Ectodermal cell (in vitro differentiated cells): ENCODE results near the gene IL1RAP.

ENCODE experiments used
- H3K27ac ChIP-seq: 2 replicates; pipeline ENCODE4 v1.7.0; 2013; ENCODE audit warnings: mild to moderate bottlenecking, low read depth, low read length; ENCODE audit not compliant: insufficient read depth, poor library complexity, severe bottlenecking
- H3K27me3 ChIP-seq: 2 replicates; pipeline ENCODE4 v1.7.0; 2013; ENCODE audit warnings: mild to moderate bottlenecking, low read length; ENCODE audit not compliant: insufficient read depth, control insufficient read depth, poor library complexity, severe bottlenecking
- H3K36me3 ChIP-seq: one replicate; pipeline ENCODE4 v1.7.0; 2013; ENCODE audit warnings: low read length; ENCODE audit not compliant: control insufficient read depth, insufficient read depth
- H3K4me1 ChIP-seq: one replicate; pipeline ENCODE4 v1.7.0; 2013; ENCODE audit warnings: low read length; ENCODE audit not compliant: control insufficient read depth, insufficient read depth
- H3K4me3 ChIP-seq: 2 replicates; pipeline ENCODE4 v1.7.0; 2013; ENCODE audit warnings: low read depth, low read length, control low read depth; ENCODE audit not compliant: insufficient read depth
- H3K9me3 ChIP-seq: 2 replicates; pipeline ENCODE4 v1.7.0; 2013; ENCODE audit warnings: mild to moderate bottlenecking, low read length, moderate library complexity; ENCODE audit not compliant: control insufficient read depth
- WGBS, 2 experiments: methylation state at CpG; one replicate each; pipeline ENCODE4 v1.1.7; 2013; ENCODE audit warnings: missing lambda C conversion rate in 2 of 2; 5-methylcytosine and 5-hydroxymethylcytosine counted together

The IL1RAP gene

DNA sequence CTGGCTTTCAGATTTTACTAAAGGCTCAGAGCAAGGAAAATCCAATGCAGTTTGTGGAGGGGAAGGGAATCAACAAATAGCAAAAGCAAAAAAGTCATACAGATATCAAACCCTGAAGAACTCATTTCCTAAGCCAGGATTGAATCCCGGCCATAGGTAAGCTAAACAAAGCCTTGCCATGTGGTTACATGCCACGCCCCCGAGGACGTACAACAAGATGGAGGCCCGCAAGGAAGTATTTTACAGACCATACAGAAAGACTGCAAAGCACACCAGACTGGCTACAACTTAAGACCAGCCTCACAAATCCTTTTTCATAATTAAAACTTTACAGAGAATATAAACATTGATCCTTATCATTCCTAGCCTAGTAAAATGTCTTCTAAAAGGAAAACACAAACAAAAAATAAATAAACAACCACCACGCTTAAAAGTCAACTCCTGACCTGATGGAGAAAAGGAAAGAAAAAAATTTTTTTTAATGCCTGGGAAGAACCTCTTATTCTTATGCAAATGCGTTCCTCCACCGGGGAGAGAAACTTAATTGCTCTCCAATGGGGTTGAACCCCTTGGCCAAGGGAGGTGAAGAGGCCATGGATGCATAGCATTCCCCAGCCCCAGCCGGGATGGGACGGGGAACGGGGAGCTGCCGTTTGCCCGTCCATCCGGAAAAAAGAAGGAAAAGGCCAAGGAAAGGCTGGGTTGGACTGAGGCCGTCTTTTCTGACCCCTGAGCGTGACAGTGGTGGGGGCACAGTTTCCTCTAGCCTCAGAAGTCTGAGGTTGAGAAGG is 39.3 kb downstream of the IL1RAP start:
- WGBS, 2 experiments = 74 to 78% methylated on average over 15 to 16 of the region's 16 CpGs
- H3K4me1 ChIP-seq = no peaks in the 10 kb centered on the region
- H3K27ac ChIP-seq = no peak overlapping the region
- H3K36me3 ChIP-seq = no peaks in the 10 kb centered on the region
- H3K9me3 ChIP-seq = no peaks in the 10 kb centered on the region
- H3K27me3 ChIP-seq = no peaks in the 10 kb centered on the region
- no peak overlapping the region for H3K4me3 ChIP-seq

DNA sequence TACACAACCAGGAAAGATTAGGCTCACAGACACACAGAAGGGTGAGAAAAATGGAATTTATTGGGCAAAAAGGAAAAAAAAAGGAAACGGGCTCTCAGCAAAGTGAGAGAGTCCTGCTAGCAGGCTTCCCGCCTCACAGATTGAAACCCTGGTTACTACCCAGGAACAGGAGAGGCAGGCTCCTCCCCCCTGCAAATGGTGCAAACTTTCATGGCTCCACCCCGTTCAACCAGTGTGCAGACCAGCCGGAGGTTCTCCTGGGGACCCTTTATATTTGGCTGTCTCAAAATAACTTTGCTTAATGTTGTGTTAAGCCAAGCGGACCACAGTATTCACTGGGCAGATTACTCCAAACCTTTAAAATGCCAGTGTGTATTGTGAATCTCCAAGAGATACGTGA is 40.3 kb downstream of the IL1RAP start:
- WGBS, 2 experiments = 92 to 97% methylated on average over 6 of the region's 6 CpGs
- Histone ChIP-seq H3K9me3 (no peaks in the 10 kb centered on the region), H3K27ac (no peak overlapping the region), H3K4me3 (no peak overlapping the region), H3K4me1 (no peaks in the 10 kb centered on the region), H3K36me3 (no peaks in the 10 kb centered on the region), H3K27me3 (no peaks in the 10 kb centered on the region)

DNA sequence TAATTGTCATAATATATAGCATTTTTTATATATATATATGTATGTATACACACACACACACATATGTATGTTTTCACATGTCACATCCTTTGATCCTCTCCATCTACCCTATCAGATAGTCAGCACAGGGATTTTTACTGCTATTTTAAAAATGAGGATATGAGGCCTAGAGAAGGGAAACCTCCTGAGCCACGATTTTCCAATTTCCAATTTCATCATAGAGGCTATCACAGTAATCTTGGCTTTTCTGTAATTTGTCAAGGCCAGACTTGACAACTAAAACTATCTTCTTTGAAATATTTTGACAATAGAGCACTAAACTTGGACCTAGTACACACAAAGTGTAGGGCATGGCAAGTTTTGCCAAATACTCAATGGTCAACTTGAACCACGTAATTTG is 42.5 kb downstream of the IL1RAP start:
- no peaks in the 10 kb centered on the region for H3K27me3 ChIP-seq
- 80 to 97% methylated on average over 1 to 2 of the region's 2 CpGs for WGBS, 2 experiments
- H3K4me3 ChIP-seq = no peak overlapping the region
- no peaks in the 10 kb centered on the region for H3K36me3 ChIP-seq
- no peak overlapping the region for H3K27ac ChIP-seq
- H3K4me1 ChIP-seq = no peaks in the 10 kb centered on the region
- H3K9me3 ChIP-seq = no peaks in the 10 kb centered on the region

DNA sequence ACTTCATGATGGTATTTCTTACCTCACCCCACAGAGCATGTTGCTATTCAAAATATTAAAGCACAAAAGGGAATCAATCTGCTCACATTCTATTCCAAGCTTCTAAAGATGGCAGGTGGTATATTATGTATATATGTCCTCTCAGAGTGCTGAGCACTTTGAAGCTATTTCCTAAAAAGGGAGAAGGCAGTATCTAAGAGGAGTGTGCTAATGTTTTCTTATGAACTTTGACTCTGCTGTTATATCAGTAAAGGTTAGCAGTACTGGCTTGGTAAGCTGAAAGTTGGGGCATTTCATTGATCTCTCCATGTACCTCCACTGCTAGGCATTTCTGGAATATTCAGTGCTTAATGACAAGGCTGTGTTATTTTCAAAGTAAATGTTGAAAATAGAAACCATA is 43.4 kb downstream of the IL1RAP start:
- H3K36me3 ChIP-seq = no peaks in the 10 kb centered on the region
- H3K4me3 ChIP-seq = no peak overlapping the region
- H3K27me3 ChIP-seq = no peaks in the 10 kb centered on the region
- H3K27ac ChIP-seq = no peak overlapping the region
- no peaks in the 10 kb centered on the region for H3K9me3 ChIP-seq
- H3K4me1 ChIP-seq = no peaks in the 10 kb centered on the region

DNA sequence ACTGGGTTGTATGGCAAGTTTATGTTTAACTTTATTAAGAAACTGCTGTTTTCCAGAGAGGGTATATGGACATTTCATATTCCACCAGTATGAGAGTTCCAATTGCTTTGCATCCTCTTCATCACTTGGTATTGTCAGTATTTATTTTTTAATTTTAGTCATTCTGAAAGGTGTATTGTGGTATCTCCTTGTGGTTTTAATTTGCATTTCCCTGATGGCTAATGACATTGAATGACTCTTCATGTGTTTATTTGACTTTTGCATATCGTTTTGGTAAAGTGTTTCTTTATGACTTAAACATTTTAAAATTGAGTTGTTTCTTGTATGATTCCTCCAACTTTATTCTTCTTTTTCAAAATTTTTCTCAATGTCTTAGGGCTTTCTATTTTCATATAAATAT is 44.4 kb downstream of the IL1RAP start:
- H3K4me1 ChIP-seq = no peaks in the 10 kb centered on the region
- no peak overlapping the region for H3K4me3 ChIP-seq
- H3K27me3 ChIP-seq = no peaks in the 10 kb centered on the region
- H3K36me3 ChIP-seq = no peaks in the 10 kb centered on the region
- no peak overlapping the region for H3K27ac ChIP-seq
- no peaks in the 10 kb centered on the region for H3K9me3 ChIP-seq
- WGBS, 2 experiments = 80 to 83% methylated on average over 1 of the region's 1 CpG

DNA sequence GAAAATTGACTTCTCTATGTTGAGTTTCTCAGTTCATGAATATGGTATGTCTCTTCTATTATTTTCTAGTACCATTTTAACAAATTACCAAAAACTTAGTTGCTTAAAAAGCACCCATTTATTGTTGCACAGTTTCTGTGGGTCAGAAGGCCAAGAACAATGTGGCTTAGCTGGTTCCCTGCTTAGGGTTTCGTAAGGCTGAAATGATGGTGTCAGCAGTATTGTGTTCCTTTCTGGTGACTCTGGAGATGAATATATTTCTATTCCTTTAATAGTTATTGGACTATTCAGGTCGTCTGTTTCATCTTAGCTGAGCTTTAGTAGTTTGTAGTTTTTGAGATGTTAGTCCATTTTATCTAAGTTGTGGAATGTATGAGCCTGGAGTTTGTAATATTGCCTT is 44.9 kb downstream of the IL1RAP start:
- Histone ChIP-seq H3K4me3 (no peak overlapping the region), H3K27ac (no peak overlapping the region), H3K4me1 (no peaks in the 10 kb centered on the region), H3K27me3 (no peaks in the 10 kb centered on the region), H3K9me3 (no peaks in the 10 kb centered on the region), H3K36me3 (no peaks in the 10 kb centered on the region)
- WGBS, 2 experiments = 72 to 90% methylated on average over 1 to 2 of the region's 2 CpGs

DNA sequence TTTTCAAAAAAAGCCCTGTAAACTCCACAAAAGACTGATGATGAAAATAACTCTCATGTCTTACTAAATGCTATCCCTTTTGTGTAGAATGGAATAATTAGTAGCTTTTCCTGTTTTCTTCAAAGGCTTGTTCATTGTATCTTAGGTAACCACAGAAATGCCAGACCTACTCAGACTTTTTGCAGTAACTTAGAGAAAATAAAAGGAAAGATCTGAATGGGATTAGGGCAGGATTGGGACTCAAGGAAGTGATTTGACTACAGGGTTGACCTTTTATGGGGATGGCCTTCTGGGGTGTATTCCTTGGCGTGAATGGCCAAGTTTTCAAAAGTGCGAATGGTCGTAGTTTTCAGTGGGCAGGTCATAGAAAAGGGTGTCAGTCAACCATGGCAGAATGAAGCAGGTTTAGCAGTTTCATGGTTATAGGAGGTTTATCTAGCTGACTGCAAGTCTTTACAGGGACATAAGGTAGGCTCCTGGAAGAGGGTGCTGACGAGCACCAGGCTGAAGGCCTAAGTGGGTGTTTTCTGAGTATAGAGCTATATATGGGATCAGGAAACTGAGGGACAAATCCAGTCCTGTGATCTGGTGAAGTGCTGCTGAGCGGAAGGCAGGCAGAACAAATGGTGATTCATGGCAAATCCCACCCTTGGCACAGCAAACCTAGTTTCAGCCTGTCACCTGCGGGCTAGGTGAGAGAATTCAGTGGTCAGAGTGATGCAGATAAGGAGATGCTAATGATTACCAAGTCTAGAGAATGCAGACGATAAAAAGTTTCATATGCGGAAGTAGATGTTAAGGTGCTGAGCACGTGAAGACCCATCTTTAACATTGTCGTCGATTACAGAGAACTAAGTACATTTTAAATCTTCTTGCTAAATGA is 46.4 kb downstream of the IL1RAP start:
- H3K36me3 ChIP-seq = no peaks in the 10 kb centered on the region
- 97% methylated on average over 11 of the region's 11 CpGs for WGBS, 2 experiments
- no peaks in the 10 kb centered on the region for H3K27me3 ChIP-seq
- no peaks in the 10 kb centered on the region for H3K9me3 ChIP-seq
- no peak overlapping the region for H3K27ac ChIP-seq
- no peaks in the 10 kb centered on the region for H3K4me1 ChIP-seq
- H3K4me3 ChIP-seq = no peak overlapping the region

DNA sequence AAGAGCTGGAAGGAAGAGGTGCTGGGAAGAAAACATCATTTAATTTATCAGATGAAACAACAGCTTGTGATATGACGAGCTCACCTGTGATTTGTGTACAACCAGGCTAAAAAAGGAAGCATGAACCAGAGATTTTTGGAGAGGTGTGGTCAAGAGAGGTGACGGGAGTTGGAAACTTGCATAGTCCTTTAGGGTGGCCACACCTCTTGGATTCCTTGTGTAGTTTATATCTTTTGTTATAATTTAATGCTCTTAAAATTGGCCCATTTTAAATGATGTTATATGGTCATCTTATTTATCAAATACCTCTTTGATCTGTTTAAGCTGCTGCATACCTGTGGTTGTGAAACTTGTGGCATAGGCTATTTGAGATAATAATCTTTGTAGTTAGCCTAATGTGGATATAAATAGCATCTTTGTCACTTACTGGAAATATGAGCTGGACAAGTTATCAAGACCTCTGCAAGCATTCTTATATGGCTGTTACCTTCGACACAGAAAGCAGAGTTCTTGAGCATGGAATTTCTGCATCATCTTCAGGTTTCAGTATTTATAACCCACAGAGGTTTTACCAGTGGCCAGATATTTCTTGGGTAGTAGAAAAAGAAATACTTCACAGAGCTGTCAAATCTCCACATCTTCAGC is 49.1 kb downstream of the IL1RAP start:
- H3K4me3 ChIP-seq = no peak overlapping the region
- 87 to 90% methylated on average over 3 of the region's 3 CpGs for WGBS, 2 experiments
- H3K27ac ChIP-seq = no peak overlapping the region
- no peaks in the 10 kb centered on the region for H3K27me3 ChIP-seq
- no peaks in the 10 kb centered on the region for H3K4me1 ChIP-seq
- H3K36me3 ChIP-seq = no peaks in the 10 kb centered on the region
- H3K9me3 ChIP-seq = no peaks in the 10 kb centered on the region

DNA sequence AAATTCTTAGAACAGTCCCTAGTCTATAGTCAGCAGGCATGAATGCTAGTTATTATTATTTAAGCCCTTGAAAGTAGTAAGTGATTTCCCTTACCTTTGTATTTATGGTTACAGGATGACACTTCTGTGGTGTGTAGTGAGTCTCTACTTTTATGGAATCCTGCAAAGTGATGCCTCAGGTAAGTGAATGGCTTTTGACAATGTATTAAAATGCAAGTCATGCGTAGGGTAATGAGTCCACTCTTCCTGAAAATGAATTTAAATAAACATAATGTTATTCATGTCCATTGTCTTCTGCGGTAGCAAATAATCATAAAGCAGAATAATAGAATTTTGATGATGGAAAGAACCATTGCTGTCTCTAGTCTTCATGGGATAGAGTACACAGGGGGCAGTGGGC is 50.3 kb downstream of the IL1RAP start:
- Histone ChIP-seq H3K27me3 (no peaks in the 10 kb centered on the region), H3K9me3 (no peaks in the 10 kb centered on the region), H3K4me1 (no peaks in the 10 kb centered on the region), H3K4me3 (no peak overlapping the region), H3K36me3 (no peaks in the 10 kb centered on the region), H3K27ac (no peak overlapping the region)
- 80 to 100% methylated on average over 1 of the region's 2 CpGs for WGBS, 2 experiments
